Measurements from ENCODE around the gene SIX2. TPM values are rescaled to one million over a fixed set of nuclear protein-coding genes. Genes with fewer than 3 reads are reported as not detected.

The SIX2 gene
- total RNA-seq, 2 donors from 2014 or later = 0.33 to 1.3 TPM

DNA sequence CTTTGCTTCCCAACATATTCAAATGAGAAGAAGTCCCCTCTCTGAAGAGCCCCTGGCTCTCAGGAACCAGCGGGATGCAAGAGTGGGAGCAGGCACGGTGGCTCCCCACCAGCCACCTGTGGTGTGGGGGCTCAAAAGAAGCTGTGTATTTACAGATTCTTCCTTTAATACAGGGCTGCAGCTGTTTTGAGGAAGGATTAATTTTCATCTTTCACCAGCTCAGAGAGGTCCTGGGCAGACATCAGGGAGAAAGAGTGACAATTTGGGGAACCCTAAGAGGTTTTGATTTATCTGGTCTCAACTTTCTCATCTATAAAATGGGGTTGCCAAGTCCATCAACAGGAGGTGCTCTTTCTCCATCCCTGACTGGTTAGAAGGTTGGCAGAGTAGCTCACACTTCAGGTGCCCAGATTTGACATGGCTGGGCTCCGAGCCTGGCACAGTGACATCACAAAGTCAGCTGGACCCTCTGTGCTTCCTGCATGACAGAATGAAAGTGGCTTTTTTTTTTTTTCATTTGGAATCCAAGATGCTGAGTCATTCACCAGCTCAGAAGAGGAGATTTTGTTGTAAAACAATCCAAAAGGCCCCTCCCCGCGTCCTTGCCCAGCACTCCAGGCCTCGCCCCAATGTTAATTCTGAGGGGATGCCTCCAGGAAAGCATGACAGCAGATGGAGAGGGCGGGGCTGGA, 15.5 kb upstream of the SIX2 start:
- peak; percentile 90 for DNase-seq (ENCODE audit: low spot score)
- intact Hi-C loops (cut with DNase I) = no loop called here

DNA sequence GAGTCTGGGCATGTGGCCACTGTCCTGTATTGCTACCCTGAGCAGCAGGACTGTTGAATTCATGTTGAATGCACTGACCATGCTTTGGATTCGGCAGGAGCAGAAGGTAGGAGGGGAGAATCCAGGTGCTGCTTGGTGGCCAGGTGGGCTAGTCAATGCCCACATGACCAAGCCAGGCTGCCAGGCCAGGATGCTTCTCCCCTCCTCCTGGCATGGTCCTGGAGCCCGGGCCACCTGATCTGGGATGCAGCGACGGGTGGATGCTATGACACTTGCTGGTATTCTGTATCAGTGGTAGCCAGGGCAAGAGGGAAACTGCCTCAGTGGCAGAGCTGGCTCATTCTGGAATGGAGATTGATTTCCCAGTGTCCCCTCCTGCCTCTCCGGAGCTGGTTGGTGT, 14.8 kb upstream of the SIX2 start:
- DNase-seq (ENCODE audit: low spot score) = no peak
- intact Hi-C loops (cut with DNase I) = no loop called here

GRCh38 chr2:45020439-45020838, 11.2 kb upstream of the SIX2 start:
- intact Hi-C loops (cut with DNase I) = no loop called here

GRCh38 chr2:45018023-45018422, 8.8 kb upstream of the SIX2 start:
- intact Hi-C loops (cut with DNase I) = no loop called here
- DNase-seq (ENCODE audit: low spot score) = no peak

More at GRCh38 chr2:45020439-45020838, 11.2 kb upstream of the SIX2 start:
- no peak for DNase-seq (ENCODE audit: low spot score)

DNA sequence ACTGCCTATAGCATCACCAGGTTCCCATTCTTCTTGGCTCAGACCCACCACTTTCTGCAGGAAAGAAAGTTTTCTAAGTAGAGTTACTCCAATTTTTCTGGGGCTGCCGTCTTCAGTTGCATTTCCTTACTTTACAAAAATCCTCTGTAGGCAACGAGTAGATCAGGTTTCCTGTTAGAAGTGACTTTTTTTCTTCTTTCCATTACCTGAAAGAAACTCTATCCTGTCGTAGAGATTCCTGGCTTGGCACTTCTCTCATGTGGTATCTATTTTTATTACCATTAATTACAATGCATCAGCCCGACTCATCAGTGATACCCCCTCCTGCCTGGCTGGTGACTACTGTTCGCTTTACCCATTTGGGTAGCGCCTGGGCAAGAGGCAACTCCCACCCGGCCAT, 5.6 kb upstream of the SIX2 start:
- intact Hi-C loops (cut with DNase I) = no loop called here
- DNase-seq (ENCODE audit: low spot score) = no peak

- peak; percentile 88 for DNase-seq (ENCODE audit: low spot score)
- intact Hi-C loops (cut with DNase I) = no loop called here
These were observed 4.9 kb upstream of the SIX2 start for GRCh38 chr2:45014016-45014702.

GRCh38 chr2:45013229-45014015, 4.2 kb upstream of the SIX2 start:
- no peak for DNase-seq (ENCODE audit: low spot score)
- intact Hi-C loops (cut with DNase I) = no loop called here

- intact Hi-C loops (cut with DNase I) = no loop called here
These were observed 3.5 kb upstream of the SIX2 start for GRCh38 chr2:45012733-45013132.

DNA sequence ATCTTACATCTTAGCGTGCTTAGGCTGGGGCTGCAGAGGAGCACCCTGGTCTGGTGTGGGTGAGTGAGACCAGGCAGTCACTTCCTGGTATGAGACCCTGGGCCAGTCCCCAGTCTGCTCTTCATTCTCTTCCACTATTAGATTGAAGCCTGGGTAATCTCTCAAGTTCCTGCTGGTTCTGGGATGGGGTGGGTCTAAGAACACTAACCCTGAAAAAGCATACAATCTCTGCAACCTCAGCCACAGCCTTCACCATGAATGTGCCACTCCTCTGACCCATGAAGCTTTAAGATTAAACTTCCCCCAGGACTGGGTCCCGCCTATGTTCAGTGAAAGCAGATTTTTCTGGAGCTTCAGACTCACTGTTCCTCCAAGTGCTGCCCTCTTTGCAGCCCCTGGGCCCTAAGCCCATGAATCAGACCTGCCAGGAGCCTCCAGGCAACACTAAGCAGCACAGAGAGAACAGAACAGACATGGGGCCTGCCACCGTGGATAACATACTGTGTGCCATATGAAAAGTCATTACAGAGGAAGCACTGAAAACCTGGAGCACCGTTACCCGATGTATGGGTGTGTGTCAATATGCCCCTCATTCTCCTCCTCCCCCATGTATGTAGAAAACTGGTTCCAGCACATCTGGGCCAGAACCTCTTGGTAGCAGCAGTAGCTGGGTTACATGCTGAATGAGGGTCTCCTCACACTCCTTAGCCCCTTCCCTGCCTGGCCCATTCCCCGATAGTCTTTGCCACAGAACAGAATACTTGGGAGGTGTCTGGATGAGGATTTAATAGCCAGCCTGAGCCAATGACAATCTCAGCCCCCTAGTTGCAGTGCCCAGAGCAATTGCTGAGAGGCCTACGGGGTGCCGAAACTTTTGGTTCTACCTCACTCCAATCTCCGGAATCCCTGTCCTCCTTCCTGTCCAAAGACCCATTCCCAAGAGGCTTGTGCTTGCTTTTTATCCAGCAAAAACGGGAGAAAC, 2.7 kb upstream of the SIX2 start:
- DNase-seq (ENCODE audit: low spot score) = no peak

More at GRCh38 chr2:45012733-45013132, 3.5 kb upstream of the SIX2 start:
- DNase-seq (ENCODE audit: low spot score) = no peak

DNA sequence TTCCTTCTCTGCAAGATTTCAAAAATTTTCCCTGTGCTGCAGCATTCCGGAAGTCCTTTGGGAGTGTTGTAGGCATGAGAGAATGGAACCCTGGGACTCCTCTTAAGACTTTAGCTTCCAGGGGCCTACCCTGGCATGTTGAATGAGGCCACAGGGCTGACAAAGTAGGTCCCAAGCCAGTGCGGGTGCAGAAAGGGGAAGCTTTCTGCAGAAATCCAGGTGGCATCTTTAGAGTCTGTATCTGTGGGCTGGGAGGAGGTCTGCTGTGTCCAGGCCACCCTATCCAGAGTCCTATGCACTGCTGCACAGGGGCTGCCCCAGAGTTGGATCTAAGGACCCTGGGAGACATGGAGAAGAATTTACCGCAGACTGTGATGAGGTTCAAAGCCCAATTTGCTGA, 1.9 kb upstream of the SIX2 start:
- no peak for DNase-seq (ENCODE audit: low spot score)

More for the DNA sequence above, 2.7 kb upstream of the SIX2 start:
- intact Hi-C loops (cut with DNase I) = no loop called here

GRCh38 chr2:45010702-45011012, 1.4 kb upstream of the SIX2 start:
- DNase-seq (ENCODE audit: low spot score) = no peak
- intact Hi-C loops (cut with DNase I) = loop anchor here in 1 of 2 donors (1.0 kb wide), 1 partner anchor 489 kb away; no protein-coding TSS in a partner anchor

More for the DNA sequence above, 1.9 kb upstream of the SIX2 start:
- intact Hi-C loops (cut with DNase I) = no loop called here

GRCh38 chr2:45009928-45010701, 863 bp upstream of the SIX2 start:
- intact Hi-C loops (cut with DNase I) = loop anchor here in 1 of 2 donors (1.0 kb wide), 1 partner anchor 489 kb away; no protein-coding TSS in a partner anchor
- DNase-seq (ENCODE audit: low spot score) = peak; percentile 96

- DNase-seq (ENCODE audit: low spot score) = peak; percentile 85
- intact Hi-C loops (cut with DNase I) = no loop called here
These were observed 739 bp downstream of the SIX2 start for GRCh38 chr2:45008296-45009129.

DNA sequence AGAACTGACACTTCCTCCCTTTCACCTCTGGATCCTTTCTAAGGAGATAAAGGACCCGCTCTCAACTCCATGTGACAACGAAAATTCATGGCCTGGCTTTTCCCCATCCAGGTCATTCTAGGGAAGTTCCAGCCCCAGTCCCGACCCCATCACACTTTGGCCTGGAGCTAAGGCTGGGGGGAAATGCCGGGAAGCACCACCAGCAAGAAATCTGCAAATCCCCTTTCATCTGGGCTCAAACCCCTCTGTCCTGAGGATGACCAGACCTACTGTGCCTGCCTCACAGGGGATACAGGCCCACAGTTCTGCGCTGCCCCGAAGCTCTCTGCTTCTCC, 1.3 kb downstream of the SIX2 start:
- no peak for DNase-seq (ENCODE audit: low spot score)
- intact Hi-C loops (cut with DNase I) = no loop called here

GRCh38 chr2:45006942-45007287, 2.3 kb downstream of the SIX2 start:
- no peak for DNase-seq (ENCODE audit: low spot score)
- intact Hi-C loops (cut with DNase I) = no loop called here

DNA sequence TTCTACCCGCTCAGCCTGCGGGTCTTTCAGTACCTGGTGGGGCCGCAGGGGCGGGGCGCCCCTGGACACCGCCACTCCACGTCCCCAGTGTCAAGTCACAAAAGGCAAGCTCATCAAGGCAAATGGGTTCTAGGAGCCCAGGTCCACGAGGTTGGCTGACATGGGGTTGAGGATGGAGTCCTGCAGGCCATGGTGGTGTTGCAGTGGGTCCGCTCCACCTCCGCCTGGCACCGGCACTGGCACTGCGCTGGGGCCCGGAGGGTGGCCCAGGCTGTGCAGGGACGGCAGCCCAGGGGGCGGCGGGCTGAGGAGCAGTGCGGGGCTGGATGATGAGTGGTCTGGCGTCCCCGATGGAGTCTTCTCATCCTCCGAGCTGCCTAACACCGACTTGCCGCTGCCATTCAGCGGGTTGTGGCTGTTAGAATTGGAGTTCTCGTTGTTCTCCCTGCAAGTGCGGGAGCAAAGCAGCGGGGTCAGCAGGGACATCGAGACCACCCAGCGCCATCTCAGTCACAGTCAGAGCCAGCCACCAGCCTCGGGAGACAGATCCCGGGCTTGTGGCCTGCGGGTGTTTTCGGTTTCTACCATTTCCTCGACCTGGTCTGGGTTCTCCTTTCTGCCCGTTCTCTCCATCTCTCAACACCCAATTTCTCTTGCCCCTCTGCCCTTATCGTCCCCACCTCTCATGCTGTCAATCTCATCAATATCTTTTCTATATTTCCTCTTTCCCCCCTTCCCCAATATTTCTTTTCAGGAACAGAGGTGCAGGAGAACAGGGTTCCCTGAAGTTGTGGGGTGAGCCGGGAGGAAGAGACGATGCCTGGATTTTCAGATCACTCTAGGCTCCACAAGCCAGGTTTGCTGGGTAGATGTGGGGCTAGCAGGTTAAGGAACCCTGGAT, 3.0 kb downstream of the SIX2 start:
- intact Hi-C loops (cut with DNase I) = no loop called here
- peak; percentile 76 for DNase-seq (ENCODE audit: low spot score)

Measured in posterior vena cava (tissue), 2 donors.